ENCODE measurements around the gene POLRMT. TPM values are rescaled to one million over a fixed set of nuclear protein-coding genes. Genes with fewer than 3 reads are reported as not detected.

The POLRMT gene
- total RNA-seq, 1 experiment from 2014 or later, result 104 TPM

- Mint-ChIP-seq H3K36me3 (ENCODE audit: insufficient read depth in 1 of 3, low read depth in 3 of 3) (peaks cover 0 to 2% (median 0%) of the 10 kb centered on the region in 3 experiments; a peak in 1 of 7 replicates), H3K27me3 (ENCODE audit: low read depth) (peaks cover 12% of the 10 kb centered on the region), H3K4me1 (no peaks in the 10 kb centered on the region), H3K4me3 (no peak overlapping the region), H3K9me3 (peaks cover 29 to 37% of the 10 kb centered on the region in 2 experiments), H3K27ac (no peak overlapping the region)
- Histone ChIP-seq H2BK5ac (ENCODE audit: insufficient read length, low read length) (no peak overlapping the region), H3K14ac (ENCODE audit: insufficient read depth, low read length) (no peak overlapping the region), H3T11ph (ENCODE audit: low read length) (no peak overlapping the region), H3K4ac (ENCODE audit: low read depth, low read length) (no peak overlapping the region), H3K27me3 (ENCODE audit: insufficient read depth, low read length) (no peaks in the 10 kb centered on the region), H2BK20ac (ENCODE audit: low read depth, low read length, poor library complexity, severe bottlenecking) (no peak overlapping the region), H3K9me3 (ENCODE audit: control insufficient read depth, low read depth, low read length) (peaks cover 5% of the 10 kb centered on the region), H3K79me1 (ENCODE audit: insufficient read depth, low read depth, low read length, poor library complexity, severe bottlenecking) (no peaks in the 10 kb centered on the region), H3K56ac (ENCODE audit: insufficient read length, low read depth, low read length) (no peak overlapping the region), H3K79me2 (ENCODE audit: insufficient read depth, low read length) (no peaks in the 10 kb centered on the region), H2BK120ac (ENCODE audit: low read depth, low read length, poor library complexity, severe bottlenecking) (no peak overlapping the region), H2BK15ac (ENCODE audit: low read depth, low read length) (no peak overlapping the region), H2AFZ (ENCODE audit: low read length) (no peak overlapping the region), H3K27ac (ENCODE audit: insufficient read length, low read depth, low read length) (no peak overlapping the region), H4K5ac (ENCODE audit: insufficient read length, low read depth, low read length) (no peak overlapping the region), H3K23ac (ENCODE audit: insufficient read length, low read depth, low read length) (no peak overlapping the region), H2AK5ac (ENCODE audit: insufficient read length, low read length) (no peak overlapping the region), H4K8ac (replicated peaks; ENCODE audit: insufficient read length, low read depth, low read length) (no peak overlapping the region), H3K23me2 (ENCODE audit: insufficient read length, low read depth, low read length, poor library complexity, severe bottlenecking) (no peaks in the 10 kb centered on the region), H3K4me2 (ENCODE audit: insufficient read depth, insufficient read length, low read length) (no peak overlapping the region), H3K18ac (ENCODE audit: insufficient read length, low read depth, low read length) (no peak overlapping the region), H3K9ac (ENCODE audit: extremely low read depth, insufficient read length, low read length) (no peak overlapping the region), H4K20me1 (ENCODE audit: control insufficient read depth, insufficient read depth, insufficient read length) (no peaks in the 10 kb centered on the region), H3K4me1 (ENCODE audit: insufficient read depth, low read length) (no peaks in the 10 kb centered on the region), H4K91ac (ENCODE audit: insufficient read length, low read depth, low read length) (no peak overlapping the region), H2BK12ac (ENCODE audit: insufficient read length, low read depth, low read length) (no peak overlapping the region)
- WGBS (ENCODE audit: extremely low coverage, insufficient read length, low lambda C conversion rate), result no CpG with 5 or more reads among the region's 35 CpGs
- TF ChIP-seq, protein P1, sequence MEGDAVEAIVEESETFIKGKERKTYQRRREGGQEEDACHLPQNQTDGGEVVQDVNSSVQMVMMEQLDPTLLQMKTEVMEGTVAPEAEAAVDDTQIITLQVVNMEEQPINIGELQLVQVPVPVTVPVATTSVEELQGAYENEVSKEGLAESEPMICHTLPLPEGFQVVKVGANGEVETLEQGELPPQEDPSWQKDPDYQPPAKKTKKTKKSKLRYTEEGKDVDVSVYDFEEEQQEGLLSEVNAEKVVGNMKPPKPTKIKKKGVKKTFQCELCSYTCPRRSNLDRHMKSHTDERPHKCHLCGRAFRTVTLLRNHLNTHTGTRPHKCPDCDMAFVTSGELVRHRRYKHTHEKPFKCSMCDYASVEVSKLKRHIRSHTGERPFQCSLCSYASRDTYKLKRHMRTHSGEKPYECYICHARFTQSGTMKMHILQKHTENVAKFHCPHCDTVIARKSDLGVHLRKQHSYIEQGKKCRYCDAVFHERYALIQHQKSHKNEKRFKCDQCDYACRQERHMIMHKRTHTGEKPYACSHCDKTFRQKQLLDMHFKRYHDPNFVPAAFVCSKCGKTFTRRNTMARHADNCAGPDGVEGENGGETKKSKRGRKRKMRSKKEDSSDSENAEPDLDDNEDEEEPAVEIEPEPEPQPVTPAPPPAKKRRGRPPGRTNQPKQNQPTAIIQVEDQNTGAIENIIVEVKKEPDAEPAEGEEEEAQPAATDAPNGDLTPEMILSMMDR (conservative IDR thresholded peaks at IDR 0.05), result no peak
- no peak for DNase-seq
These were observed 30.7 kb downstream of the POLRMT start for GRCh38 chr19:602391-603301.
